Activated CD8-positive, alpha-beta memory T cell treated with anti-CD3 and anti-CD28 coated beads, Interleukin-2, amount 50 U/mL, for 48 hours (primary cell): ENCODE data around the gene HDDC2.
"Not testable (repeated sequence)": the region's sequence is repeated elsewhere in the genome, so short reads cannot be mapped to it uniquely, and the experiment has no call there.

Source experiments
- DNase-seq: peaks from one replicate; pipeline ENCODE4 v3.0.0-alpha.2; 2020

Gene HDDC2

DNA sequence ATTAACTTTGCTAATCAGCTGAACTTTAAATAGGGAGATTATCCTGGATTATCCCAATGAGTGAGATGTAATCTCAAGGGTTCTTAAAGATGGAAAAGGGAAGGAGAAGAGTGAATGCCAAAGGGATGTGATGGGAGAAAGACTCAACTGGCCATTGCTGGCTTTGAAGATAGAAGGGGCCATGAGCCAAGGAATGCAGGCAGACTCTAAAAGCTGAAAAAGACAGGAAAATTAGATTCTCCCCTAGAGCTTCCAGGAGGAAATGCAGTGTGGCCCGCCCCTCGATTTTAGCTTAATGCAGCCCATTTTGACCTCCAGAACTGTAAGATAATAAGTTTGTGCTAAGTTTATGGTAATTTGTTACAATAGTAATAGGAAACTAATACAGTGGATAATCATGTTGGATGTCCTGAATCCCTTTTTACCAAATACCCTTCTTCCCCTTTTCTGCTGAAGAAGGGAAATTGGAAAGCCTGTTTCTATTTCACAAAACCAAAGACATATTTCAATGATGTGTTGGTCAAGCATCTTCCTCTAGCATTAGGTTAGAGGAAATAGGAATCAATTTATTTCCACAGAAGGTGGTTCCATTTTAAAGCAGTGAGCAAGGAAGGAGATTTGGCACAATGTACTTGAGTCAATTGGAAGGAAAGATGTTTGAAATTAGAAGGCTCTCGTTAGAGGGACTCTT lies 3.3 kb upstream of the HDDC2 start:
- DNase-seq = no peak

DNA sequence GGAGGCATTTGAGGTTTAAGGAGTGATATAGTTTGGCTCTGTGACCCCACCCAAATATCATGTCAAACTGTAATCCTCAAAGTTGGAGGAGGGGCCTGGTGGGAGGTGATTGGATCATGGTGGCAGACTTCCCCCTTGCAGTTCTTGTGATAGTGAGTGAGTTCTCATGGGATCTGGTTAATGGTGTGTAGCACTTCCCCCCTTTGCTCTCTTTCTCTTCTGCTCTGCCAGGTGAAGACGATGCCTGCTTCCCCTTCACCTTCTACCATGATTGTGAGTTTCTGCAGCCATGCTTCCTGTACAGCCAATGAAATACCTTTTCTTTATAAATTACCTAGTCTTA lies 1.7 kb upstream of the HDDC2 start:
- DNase-seq = no peak

DNA sequence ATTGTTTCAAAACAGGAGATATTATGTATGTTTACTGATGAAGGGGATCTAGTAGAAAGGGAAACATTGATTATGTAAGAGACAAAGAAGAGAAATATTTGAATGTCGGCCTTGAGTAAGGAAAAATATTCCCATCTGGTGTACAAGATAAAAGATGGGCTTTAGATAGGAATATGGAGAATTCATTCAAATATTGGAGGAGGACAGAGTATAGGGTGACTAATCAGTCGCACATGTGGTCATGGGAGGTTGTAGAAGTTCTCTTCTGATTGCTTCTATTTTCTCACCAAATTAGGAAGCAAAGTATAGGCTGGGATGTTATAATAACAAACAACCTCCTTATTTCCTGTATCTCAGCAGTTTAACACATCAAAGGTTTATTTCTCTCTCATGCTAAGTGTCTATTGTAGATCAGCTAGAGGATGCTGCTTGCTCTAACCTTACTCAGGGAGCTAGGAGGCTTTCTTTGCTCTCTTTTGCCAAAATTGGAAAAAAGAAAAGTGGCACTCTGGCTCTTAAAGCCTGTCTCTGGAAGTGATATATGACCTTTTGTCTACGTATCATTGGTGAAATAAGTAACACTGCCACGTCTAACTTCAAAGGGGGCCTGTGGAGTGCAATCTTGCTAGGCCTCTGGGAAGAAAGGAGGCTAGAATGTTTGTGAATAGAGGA lies 1.2 kb upstream of the HDDC2 start:
- no peak for DNase-seq

DNA sequence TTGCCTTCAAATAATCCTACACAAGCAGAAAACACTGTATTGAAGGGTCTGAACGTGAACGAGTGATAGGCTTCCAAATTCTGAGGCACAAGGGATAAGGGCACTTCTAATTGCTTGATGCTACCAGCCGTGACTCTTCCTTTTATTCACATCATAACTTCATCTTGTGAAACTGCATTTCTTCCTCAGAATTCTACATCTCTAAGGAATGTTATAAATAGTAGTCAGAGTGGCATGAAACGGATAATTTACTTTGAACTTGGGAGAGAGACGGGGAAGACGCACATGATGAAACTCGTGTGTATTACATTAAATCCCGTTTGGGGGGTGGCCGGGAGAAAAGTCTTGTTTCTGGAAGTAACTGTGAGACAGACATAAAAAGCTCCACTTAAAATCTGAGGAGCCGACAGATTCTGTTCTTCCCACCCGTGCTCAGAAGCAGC lies 754 bp downstream of the HDDC2 start:
- DNase-seq = no peak

DNA sequence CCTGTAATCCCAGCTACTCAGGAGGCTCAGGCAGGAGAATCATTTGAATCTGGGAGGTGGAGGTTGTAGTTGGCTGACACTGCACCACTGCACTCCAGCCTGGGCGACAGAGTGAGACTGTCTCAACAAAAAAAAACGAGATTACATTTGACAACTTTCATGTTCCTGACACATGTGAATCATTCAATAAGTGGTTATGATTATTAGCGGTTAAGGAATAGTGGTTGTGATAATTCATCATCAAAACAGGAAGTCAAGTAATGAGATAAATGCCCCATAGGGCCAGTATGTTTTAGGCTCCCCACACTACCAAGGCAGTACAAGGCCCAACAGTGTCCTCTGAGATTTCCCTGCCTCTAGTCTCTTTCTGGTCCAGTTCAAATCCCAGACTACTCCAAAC lies 2.5 kb downstream of the HDDC2 start:
- no peak for DNase-seq

DNA sequence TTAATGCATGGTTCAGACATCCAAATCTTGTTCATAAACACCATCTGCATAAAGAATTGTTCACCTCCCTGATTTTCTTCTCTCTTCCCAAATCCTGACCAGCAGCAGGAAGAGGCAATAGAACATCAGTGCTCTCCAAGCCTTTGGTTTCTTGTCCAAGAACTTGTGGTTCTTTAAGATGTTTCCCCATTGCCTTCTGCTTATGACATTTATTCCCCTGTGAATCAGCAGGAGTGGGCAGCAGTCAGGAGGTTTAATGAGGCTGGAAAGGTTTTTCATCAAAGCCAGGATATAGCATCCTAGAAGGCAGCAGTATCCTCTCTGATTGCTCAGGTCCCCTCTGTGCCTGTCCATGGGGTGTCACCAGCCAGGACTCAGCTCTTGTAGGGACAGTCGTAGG lies 5.3 kb downstream of the HDDC2 start:
- no peak for DNase-seq

DNA sequence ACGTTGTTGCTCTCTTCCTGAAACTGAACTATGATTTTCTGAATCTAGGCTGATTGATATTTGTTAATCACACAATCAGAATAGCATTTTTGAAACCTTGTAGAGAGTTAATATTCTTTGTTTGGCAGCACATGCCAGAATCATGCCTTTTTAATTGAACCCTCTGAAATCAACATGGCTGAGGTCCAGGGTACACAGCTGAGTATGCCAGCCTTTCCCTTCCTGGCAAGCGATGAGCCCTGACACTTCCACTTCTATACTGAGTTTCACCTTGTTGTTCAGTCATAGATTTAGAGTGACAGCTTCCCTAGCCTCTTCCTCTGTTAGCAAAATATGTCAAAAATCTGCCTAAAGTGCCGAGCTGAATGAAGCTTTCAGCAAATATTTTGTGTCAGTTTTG lies 6.8 kb downstream of the HDDC2 start:
- no peak for DNase-seq

DNA sequence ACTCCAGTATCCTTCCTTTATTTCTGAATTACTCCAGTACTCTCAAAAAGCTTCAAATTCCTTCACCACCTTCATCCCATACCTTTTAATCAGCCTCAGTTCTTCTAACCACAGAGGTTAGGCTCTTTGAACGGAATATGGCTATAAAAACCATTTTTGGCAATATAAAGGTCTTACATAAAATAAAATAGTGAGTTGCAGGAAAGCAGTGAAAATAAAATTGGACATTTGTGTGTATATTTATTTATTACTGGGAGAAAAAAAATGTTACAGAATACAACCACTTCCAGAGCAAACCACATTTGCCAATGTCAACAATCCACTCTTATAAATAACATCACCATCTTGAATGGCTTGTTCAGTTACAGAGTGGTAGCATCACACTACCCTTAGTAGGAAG lies 7.7 kb downstream of the HDDC2 start:
- no peak for DNase-seq

DNA sequence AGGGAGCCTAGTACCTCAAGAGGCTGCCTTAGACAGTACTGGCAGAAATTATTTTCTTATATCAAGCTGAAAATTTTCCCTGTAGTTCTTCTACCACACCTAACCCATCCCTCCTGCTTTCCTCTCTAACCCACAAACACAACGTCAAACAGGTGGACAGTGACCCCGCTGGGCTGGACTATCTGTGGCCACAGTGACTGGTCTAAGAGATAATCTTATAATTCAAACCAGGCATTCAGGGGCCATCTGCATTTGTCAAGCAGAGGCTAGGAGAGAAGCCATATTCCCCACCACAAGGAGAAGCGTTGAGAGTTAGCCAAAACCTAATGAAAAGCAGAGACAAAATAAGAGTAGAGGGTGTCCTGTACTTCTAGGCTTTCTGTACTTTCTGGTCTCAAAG lies 8.2 kb downstream of the HDDC2 start:
- DNase-seq = no peak

DNA sequence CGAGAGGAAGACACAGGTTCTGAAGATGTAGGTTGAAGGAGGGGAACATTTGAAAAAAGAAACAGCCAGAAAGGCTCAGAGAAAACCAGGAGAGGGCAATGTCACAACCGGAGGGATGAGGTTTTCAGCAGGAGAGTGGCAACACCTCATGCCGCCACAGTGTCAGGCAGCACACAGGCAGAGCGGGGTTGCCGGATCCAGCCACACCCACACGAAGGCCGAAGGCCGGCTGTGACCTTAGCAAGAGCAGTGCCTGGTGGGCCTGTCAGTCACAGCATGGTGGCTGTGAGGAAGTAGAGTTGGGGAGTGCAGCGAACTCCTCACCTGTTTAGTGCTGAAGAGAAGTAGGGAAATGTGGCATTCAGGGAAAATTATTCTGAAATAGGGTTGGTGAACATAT lies 14.0 kb downstream of the HDDC2 start:
- no peak for DNase-seq

DNA sequence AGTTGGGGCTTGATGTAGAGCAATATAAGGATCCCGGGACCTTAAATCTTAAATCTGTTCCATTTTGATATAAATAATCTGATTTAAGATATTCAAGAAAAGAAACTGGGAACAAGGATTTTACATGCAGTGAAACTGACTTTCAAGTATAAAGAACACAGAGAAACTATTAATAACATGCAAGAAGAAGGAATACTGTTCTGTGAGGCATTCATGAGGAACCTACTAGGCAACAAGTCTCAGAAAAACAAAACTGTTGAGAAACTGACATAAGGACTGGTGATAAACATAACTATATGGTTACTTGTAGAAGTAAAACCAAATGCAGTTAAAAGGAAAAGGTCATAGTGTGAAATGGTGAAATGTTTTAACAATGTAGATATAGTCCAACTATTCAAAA lies 15.8 kb downstream of the HDDC2 start:
- no peak for DNase-seq

DNA sequence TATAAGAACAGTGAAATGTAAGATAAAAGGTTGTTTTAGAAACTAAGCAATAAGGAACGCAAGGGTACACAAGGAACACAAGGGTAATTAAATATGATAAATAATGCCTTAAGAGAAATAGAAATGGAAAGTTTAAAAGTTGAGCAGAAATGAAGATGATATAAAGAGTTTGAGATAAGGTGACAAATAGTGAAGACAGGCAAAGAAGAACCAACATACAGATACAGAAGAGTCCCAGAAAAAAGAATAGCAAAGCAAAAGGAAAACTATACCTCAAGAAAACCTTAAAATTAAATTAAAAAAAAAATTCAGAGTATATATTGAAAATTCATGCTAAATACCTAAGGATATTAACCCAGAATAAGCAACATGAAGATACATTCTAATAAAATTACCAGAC lies 16.4 kb downstream of the HDDC2 start:
- no peak for DNase-seq

DNA sequence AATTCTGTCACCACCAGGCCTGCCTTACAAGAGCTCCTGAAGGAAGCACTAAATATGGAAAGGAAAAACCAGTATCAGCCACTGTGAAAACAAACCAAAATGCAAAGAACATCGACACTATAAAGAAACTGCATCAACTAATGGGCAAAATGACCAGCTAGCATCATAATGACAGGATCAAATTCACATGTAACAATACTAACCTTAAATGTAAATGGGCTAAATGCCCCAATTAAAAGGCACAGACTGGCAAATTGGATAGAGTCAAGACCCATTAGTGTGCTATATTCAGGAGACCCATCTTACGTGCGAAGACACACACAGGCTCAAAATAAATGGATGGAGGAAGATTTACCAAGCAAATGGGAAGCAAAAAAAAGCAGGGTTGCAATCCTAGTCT lies 19.3 kb downstream of the HDDC2 start:
- not testable (repeated sequence) for DNase-seq

DNA sequence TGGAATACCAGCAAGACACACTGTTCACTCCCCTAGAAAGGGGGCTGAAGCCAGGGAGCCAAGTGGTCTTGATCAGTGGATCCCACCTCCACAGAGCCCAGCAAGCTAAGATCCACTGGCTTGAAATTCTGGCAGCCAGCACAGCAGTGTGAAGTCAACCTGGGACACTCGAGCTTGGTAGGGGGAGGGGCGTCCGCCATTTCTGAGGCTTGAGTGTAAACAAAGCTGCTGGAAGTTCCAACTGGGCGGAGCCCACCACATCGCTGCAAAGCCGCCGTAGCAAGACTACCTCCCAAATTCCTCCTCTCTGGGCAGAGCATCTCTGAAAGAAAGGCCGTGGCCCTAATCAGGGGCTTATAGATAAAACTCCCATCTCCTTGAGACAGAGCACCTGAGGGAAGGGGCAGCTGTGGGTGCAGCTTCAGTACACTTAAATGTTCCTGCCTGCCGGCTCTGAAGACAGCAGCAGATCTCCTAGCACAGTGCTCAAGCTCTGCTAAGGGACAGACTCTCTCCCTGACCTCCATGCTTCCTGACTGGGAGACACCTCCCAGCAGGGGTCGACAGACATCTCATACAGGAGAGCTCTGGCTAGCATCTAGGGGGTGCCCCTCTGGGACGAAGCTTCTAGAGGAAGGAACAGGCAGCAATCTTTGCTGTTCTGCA lies 21.3 kb downstream of the HDDC2 start:
- DNase-seq = not testable (repeated sequence)

DNA sequence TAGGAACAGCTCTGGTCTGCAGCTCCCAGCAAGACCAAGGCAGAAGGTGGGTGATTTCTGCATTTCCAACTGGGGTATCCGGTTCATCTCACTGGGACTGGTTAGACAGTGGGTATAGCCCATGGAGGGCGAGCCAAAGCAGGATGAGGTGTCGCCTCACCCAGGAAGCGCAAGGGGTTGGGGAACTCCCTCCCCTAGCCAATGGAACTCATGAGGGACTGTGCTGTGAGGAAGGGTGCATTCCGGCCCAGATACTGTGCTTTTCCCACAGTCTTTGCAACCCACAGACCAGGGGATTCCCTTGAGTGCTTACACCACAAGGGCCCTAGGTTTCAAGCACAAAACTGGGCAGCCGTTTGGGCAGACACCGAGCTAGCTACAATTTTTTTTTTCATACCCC lies 21.8 kb downstream of the HDDC2 start:
- no peak for DNase-seq

DNA sequence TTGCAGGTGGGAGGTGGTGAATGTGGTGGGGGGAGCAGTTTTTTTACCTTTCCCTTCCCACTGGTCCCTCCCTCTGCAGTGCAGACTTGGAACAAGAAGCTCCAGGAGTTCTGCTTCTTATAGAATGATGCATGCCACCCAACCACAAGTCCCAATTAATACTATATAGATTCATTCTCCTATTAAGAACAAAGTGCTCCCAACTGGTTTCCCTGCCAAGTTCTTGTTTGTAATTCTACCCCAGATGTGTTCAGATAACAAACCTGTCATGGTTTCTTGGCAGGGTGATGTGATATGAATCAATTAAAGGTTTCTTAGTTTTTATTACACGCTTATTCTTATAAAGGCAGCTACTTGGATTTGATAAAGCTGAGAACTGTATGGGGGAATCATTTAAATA lies 23.9 kb downstream of the HDDC2 start:
- DNase-seq = no peak

DNA sequence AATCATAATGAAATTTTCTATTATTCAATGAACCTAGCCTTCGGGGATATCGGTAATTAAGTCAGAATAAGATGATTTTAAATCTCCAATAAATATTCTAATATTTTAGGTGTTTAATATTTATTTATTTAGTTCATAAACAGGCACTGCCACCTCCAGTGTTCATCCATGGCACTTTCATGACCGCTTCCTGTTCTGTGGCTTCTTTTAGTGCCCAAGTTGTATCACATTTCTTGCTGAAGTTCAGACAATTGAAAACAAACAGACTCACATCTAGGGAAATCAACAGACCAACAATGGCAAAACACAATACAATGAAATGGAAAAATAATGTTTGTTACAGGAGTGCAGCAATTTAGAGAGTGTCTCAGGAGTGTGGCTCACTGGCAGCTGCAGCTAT lies 26.0 kb downstream of the HDDC2 start:
- DNase-seq = no peak

DNA sequence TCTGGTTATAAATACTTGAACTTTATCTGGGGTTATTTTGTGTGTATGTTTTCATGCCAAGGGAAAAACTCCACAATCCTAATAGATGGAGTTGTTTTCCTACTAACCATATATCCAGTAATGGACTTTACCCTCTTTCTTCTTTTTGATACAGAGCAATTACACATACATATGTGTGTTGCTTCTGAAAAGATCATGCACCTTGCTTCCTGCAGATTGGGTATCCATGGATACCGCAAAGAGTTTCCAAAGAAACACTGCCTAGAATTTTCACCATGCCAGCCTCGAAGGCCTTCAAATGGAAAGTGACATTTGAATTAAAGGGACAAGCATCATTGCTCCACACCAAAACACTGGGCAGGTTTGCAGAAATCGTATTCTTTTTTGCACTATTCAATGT lies 26.8 kb downstream of the HDDC2 start:
- DNase-seq = no peak

DNA sequence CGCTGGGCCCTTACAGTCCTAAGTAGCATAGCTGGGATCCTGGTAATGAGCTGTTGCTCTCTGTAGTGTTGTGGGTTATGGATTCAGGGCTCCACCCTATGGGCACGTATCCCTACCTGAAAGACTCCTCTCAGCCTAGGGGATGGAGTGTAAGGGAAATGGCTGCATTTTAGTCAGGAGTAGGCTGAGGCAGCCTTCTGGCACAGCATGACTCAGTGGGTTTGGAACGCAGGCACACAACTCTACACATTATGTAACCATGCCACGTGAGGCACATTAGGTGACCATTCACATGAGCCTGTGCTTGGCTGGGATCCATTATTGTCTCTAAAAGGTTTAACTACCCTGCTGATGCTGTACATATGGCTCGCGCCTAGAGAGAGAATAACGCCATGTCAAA lies 27.8 kb downstream of the HDDC2 start:
- DNase-seq = no peak

DNA sequence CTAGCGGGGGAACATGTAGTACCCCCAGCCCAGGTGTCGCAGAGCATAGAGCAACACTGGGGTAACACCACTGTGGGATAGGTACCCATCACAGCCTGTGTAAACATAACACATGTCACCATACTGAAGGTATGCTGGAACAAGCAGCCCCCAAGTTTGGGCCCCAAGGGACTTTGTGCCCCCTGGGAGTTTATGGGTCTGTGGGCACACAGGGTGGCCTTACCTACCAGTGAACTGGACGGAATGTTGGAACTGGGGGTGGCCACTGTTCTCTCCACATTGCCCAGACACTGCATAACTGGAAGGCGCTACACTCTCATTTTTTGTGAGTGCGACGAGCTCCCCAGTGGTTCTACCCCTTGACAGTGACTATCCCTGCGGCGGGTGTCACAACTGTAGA lies 28.5 kb downstream of the HDDC2 start:
- no peak for DNase-seq

DNA sequence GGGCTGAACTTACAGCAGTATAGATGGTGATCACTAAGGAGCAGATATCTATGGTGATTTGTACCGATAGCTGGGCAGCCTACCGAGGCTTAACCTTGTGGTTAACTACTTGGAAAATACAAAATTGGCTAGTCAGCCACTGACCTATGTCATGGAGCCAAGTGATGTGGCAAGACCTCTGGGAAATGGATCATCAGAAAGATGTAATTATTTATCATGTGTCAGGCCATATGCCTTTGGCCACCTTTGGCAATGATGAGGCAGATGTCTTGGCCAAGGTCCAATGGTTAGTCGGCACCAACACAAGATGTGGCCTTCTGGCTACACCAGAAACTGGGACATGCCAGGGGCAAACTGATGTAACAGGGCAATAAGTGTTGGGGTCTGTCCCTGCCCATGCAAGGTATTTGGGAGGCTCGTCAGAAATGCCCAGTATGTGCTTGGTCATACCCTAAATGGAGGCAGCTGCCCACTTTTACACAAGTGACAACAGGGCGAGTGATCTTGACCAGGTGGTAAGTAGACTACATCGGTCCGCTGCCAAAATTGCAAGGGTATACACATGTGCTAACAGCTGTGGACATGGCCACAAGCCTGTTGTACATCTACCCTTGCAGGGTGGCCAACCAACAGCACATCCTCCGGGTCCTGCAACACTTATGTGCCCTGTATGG lies 30.1 kb downstream of the HDDC2 start:
- DNase-seq = no peak

DNA sequence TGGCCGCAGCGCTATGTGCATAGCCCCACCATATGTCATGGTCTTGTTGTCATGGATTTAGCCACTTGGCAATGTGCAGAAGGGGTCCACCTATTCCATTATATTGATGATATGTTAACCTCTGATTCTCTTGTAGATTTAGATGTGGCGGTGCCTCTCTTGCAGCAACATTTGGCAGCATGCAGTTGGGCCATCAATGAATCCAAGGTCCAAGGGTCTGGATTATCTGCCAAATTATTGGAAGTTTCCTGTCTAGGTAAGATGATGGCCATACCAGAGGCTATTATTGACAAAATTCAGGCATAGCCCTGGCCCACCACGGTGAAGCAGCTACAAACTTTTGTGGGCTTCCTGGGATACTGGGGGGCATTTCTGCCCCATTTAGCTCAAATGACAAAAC lies 31.4 kb downstream of the HDDC2 start:
- no peak for DNase-seq

DNA sequence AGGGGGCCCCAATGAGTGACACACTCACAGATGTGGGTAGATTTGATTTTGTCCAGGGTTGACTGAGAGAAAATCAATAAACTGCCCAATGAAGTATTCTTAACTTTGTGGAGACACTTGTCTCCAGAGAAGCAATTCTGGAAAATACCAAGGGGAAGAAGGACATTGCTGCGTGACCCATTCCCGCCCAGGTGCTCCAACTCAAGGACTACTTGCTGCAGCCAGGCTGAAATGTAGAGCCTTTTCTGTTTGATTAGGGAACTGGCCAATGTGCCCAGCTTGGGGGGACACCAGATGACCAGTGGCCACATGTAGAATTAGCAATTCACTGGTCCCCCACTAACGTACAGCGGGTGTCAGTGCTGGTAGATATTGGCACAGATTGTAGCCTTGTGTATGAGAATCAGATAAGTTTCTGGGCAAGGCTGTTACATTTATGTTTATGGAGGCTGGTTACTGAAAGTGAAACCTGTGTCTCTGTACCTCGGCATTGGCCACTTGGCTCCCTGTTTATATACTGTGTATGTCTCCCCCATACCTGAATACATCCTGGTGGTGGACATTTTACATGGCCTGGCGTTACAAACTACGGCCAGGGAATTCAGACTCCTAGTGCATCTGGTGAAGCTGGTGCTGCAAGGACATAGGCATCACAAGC lies 32.3 kb downstream of the HDDC2 start:
- DNase-seq = no peak

DNA sequence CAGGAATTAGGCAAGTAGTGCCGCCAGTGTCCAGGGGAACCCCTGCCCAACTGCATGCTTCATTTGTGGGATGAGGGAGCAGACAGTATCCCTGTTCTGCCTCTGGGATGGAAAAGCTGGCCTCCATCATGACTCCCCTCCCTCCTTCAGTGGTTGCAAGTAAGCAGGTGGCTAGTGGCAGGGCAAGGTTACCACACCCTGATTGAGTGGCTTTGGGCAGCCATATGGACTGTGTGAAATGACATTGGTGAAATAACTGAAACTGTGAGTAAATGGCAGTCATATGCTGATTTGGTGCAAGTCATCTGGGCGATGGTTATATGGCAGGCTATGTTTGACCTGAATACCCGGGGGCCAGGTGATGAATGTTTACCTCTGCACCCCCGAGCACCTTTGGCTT lies 33.0 kb downstream of the HDDC2 start:
- no peak for DNase-seq
